ENCODE measurements around the gene DUSP14.

Gene DUSP14

GRCh38 chr17:37543637-37544052, 54.0 kb downstream of the DUSP14 start:
- Mint-ChIP-seq H3K27me3 (ENCODE audit: low read depth) (no peaks in the 10 kb centered on the region), H3K4me3 (no peak overlapping the region), H3K27ac (no peak overlapping the region), H3K9me3 (no peaks in the 10 kb centered on the region), H3K36me3 (ENCODE audit: low read depth) (peaks cover 44% of the 10 kb centered on the region), H3K4me1 (ENCODE audit: low read depth) (peaks cover 6% of the 10 kb centered on the region)
- no peak for DNase-seq (ENCODE audit: low spot score)

- Mint-ChIP-seq H3K27ac (no peak overlapping the region), H3K36me3 (ENCODE audit: low read depth) (peaks cover 44% of the 10 kb centered on the region), H3K9me3 (no peaks in the 10 kb centered on the region), H3K4me1 (ENCODE audit: low read depth) (peaks cover 8% of the 10 kb centered on the region), H3K27me3 (ENCODE audit: low read depth) (no peaks in the 10 kb centered on the region), H3K4me3 (no peak overlapping the region)
- no peak for DNase-seq (ENCODE audit: low spot score)
Measured at GRCh38 chr17:37545486-37545885, 55.8 kb downstream of the DUSP14 start.

- no peak for DNase-seq (ENCODE audit: low spot score)
- Mint-ChIP-seq H3K4me3 (no peak overlapping the region), H3K36me3 (ENCODE audit: low read depth) (peaks cover 45% of the 10 kb centered on the region), H3K27me3 (ENCODE audit: low read depth) (no peaks in the 10 kb centered on the region), H3K9me3 (no peaks in the 10 kb centered on the region), H3K4me1 (ENCODE audit: low read depth) (peaks cover 10% of the 10 kb centered on the region), H3K27ac (no peak overlapping the region)
Measured at GRCh38 chr17:37546302-37546701, 56.6 kb downstream of the DUSP14 start.

DNA sequence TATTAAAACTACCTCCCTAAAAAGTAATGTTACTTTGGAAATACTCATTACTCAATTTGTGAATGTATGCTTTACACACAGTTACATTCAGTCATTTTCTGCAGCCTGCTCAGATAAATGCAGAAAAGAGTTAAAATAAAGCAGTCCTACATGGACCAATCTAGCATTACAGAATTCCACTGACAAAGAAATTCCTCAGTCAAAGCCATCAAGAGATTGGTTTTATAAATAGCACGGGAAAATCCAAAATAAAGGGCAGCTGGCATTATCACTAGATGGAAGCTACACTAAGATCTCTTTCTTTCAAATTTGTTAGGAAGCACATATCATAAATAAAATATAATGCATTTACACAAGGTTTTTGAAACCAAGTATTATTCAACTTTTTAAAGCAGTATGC, 58.3 kb downstream of the DUSP14 start:
- DNase-seq (ENCODE audit: low spot score), result no peak
- H3K36me3 Mint-ChIP-seq (ENCODE audit: low read depth), result peaks cover 46% of the 10 kb centered on the region
- H3K4me3 Mint-ChIP-seq, result no peak overlapping the region
- no peak overlapping the region for H3K27ac Mint-ChIP-seq
- no peaks in the 10 kb centered on the region for H3K27me3 Mint-ChIP-seq (ENCODE audit: low read depth)
- no peaks in the 10 kb centered on the region for H3K9me3 Mint-ChIP-seq
- peaks cover 15% of the 10 kb centered on the region for H3K4me1 Mint-ChIP-seq (ENCODE audit: low read depth)

- DNase-seq (ENCODE audit: low spot score), result no peak
- no peak overlapping the region for H3K4me3 Mint-ChIP-seq
- H3K27me3 Mint-ChIP-seq (ENCODE audit: low read depth), result no peaks in the 10 kb centered on the region
- no peaks in the 10 kb centered on the region for H3K9me3 Mint-ChIP-seq
- H3K36me3 Mint-ChIP-seq (ENCODE audit: low read depth), result peaks cover 49% of the 10 kb centered on the region
- peaks cover 21% of the 10 kb centered on the region for H3K4me1 Mint-ChIP-seq (ENCODE audit: low read depth)
- H3K27ac Mint-ChIP-seq, result no peak overlapping the region
Measured at GRCh38 chr17:37551788-37552187, 62.1 kb downstream of the DUSP14 start.

GRCh38 chr17:37553401-37553966, 63.8 kb downstream of the DUSP14 start:
- Mint-ChIP-seq H3K27me3 (ENCODE audit: low read depth) (no peaks in the 10 kb centered on the region), H3K4me1 (ENCODE audit: low read depth) (peaks cover 17% of the 10 kb centered on the region), H3K4me3 (no peak overlapping the region), H3K36me3 (ENCODE audit: low read depth) (peaks cover 54% of the 10 kb centered on the region), H3K27ac (no peak overlapping the region), H3K9me3 (no peaks in the 10 kb centered on the region)
- no peak for DNase-seq (ENCODE audit: low spot score)

DNA sequence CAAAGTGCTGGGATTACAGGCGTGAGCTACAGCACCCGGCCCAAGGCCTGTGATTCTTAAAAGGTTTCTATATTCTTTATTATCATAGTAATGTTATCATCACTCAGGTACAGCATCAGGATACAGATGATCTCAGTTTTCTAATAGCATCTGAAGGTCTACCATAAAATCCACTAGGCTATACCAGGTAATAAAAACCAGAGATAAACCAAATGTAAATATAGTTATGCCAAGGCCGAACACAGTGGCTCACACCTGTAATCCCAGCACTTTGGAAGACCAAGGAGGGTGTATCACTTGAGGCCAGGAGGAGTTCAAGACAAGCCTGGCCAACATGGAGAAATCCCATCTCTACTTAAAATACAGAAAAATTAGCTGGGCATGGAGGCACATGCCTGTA, 65.7 kb downstream of the DUSP14 start:
- no peak overlapping the region for H3K4me3 Mint-ChIP-seq
- H3K36me3 Mint-ChIP-seq (ENCODE audit: low read depth), result peaks cover 58% of the 10 kb centered on the region
- no peaks in the 10 kb centered on the region for H3K27me3 Mint-ChIP-seq (ENCODE audit: low read depth)

GRCh38 chr17:37557482-37557881, 67.8 kb downstream of the DUSP14 start:
- no peak for DNase-seq (ENCODE audit: low spot score)
- Mint-ChIP-seq H3K36me3 (ENCODE audit: low read depth) (peaks cover 52% of the 10 kb centered on the region), H3K9me3 (no peaks in the 10 kb centered on the region), H3K27me3 (ENCODE audit: low read depth) (no peaks in the 10 kb centered on the region), H3K4me3 (no peak overlapping the region), H3K4me1 (ENCODE audit: low read depth) (peaks cover 10% of the 10 kb centered on the region), H3K27ac (no peak overlapping the region)

More for the DNA sequence above, 65.7 kb downstream of the DUSP14 start:
- no peaks in the 10 kb centered on the region for H3K9me3 Mint-ChIP-seq
- H3K27ac Mint-ChIP-seq, result no peak overlapping the region
- DNase-seq (ENCODE audit: low spot score), result no peak
- H3K4me1 Mint-ChIP-seq (ENCODE audit: low read depth), result peaks cover 15% of the 10 kb centered on the region

DNA sequence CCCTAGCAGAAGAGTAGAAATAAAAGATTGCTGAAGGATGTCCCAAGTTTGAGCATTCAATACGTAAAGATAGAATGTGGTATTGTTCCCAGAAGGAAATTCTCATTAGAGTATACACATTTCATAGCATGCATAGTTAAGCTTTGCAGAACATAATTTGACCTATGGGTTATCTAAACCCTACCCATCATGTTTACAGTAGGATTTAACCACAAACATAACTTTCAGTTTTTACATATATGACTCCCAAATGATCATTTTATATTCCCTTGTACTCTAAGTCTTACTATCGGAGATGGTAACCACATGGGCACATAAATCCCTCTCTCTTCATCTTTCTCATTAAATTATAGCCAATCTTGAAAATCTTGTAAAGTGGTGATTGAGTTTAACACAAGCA, 68.6 kb downstream of the DUSP14 start:
- H3K9me3 Mint-ChIP-seq, result no peaks in the 10 kb centered on the region
- H3K36me3 Mint-ChIP-seq (ENCODE audit: low read depth), result peaks cover 45% of the 10 kb centered on the region
- no peak for DNase-seq (ENCODE audit: low spot score)
- H3K4me1 Mint-ChIP-seq (ENCODE audit: low read depth), result peaks cover 4% of the 10 kb centered on the region
- no peaks in the 10 kb centered on the region for H3K27me3 Mint-ChIP-seq (ENCODE audit: low read depth)
- no peak overlapping the region for H3K27ac Mint-ChIP-seq
- no peak overlapping the region for H3K4me3 Mint-ChIP-seq

DNA sequence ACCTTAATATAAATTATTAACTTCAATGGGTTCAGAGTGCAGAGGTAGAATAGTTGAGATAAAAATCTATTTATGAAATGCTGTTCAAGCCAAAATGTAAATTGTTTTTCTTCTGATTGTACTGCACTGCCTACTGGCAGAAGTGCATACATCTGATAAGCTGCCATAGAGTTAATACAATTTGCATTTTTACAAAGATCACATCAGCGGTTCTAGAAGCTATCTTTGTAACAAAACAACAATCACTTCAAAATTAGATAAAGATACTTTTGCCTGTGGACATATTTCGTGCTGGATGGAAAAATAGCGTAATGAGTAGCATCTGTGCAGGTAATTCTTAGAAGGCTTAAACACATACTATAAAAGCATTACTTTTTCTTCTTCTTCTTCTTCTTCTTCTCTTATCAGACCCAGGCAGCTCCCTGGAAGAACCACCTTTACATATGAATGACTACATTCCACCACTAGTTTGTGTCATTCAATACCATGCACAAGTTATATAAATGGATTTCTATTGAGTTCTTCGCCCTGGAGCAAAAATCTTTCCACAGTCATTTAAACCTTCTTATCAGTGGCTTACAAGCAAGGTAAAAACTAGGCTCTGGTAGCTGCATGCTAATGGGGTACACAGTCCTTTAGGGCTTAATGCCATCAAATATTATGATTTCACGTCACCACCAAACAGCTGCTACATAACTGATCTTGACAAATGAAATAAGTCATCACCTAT, 72.5 kb downstream of the DUSP14 start:
- H3K27me3 Mint-ChIP-seq (ENCODE audit: low read depth), result no peaks in the 10 kb centered on the region
- no peaks in the 10 kb centered on the region for H3K9me3 Mint-ChIP-seq
- no peaks in the 10 kb centered on the region for H3K4me1 Mint-ChIP-seq (ENCODE audit: low read depth)
- no peak for DNase-seq (ENCODE audit: low spot score)
- peaks cover 52% of the 10 kb centered on the region for H3K36me3 Mint-ChIP-seq (ENCODE audit: low read depth)
- no peak overlapping the region for H3K27ac Mint-ChIP-seq
- no peak overlapping the region for H3K4me3 Mint-ChIP-seq
